DMS 273 (cell line): Measurements from ENCODE around the gene GDF7.

Experiments used
- DNase-seq: peaks from one replicate; lab custom pipeline; 2025; ENCODE audit not compliant: unreplicated experiment; lab: John Stamatoyannopoulos, UW

Gene GDF7

GRCh38 chr2:20627712-20628380, 39.1 kb upstream of the GDF7 start:
- DNase-seq, result no peak

DNA sequence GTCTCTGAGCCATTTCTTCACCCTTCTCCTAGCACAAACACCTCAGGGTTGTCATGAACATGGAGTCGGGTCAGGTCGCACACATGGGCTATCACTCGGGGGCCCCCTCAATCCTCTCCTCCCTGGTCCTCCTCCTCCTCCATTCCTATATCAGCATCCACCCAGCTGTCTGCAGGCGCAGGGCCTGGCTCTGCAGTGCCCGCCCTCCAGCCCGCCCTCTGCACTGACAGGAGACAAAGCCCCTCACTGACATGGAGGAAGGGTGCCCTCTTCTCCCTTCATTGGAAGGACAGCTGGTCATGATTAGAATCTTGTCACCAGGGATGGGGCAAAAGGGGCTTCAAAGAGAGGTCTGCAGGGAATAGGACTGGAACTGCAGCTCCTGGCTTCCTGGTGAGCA, 37.8 kb upstream of the GDF7 start:
- DNase-seq, result no peak

- peak; percentile 78 for DNase-seq
Observed at GRCh38 chr2:20629581-20630171, 37.3 kb upstream of the GDF7 start.

DNA sequence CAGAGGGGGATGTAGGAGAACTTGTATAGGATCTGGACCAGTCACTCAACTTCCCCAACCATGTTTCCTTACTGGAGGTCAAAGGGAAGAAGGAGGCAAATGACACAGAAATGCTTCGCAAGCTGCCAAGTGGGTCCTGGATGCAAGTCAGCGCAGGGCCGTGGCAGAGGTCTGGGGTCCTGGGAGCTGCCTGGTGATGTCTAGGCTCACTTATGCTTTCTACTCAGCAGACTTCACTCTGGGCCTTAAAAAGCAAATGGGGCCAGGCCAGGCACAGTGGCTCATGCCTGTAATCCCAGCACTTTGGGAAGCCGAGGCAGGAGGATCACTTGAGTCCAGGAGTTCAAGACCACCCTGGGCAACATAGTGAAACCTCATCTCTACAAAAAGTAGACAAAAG, 36.0 kb upstream of the GDF7 start:
- no peak for DNase-seq

DNA sequence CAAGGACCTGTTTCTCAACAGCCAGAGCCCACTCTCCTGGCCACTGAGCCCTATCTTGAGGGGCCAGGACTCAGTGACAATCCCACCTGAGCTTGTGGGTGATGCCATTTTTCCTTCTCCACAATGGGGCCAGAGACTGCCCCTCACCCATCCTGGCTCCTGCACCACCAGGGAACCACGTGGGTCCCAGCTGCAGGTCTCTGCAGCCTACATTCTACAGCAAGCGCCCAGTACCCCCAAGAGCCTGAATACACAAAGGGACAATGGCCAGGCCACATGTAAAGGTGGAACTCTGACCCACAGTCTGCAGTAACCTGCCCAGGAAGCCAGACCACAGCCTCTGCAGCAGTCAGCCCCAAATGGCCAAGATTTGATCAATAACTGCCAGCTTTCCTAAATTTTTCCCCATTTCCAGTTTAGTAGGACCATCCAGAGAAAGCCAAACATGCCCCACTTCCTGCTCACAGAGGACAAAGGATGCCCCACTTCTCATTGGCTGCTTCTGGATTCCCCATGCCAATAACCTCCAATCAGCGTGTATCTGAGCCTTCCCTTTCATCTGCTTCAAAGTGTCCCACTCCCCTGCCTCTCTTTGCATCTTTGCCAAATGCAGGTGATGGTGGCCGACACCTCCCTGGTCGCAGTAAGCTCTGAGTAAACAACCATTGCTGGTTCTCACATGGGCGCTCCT, 35.2 kb upstream of the GDF7 start:
- no peak for DNase-seq

DNA sequence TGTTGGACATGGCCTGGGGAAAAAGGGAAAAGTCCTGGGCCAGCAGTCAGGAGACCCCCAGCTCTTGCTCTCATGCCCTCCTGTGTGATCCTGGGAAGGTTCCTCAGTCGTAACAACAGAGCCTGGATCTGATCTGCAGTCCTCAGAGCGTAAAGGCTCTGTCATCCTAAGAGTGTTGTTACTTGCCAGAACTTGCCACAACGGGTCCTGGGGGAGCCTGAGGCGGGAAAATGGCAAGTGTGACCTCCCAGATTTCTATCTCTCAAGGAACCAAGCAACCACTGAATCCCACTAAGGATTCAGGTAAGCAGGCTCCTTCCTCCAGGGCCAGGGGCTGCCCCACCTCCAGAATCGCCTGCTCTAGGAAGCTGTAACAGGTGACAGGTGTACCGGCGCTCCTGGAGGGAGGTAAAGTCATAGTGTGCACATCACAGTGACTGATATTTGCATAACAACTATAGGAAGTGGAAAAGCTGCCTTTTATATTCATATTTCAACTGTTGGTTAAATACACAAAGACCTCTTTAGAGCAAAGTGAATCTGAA, 34.4 kb upstream of the GDF7 start:
- no peak for DNase-seq

DNA sequence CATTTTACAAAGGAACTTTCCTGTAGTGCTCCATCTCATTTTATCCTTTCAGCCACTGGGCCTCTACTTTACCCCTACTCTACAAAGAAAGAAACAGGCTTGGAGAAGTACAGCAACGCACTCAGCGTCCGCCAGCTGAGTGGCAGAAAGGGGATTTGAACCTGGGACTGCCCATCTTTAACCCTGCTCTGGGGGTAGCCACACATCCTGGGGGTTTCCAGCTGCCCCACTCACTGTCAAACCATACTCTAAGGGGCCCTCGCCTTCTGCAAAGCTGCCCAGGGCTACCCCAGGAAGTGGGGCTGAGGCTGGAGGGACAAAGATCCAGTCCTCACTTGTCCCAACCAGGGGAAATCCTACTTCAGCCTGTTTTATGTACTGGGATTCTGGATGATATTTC, 33.9 kb upstream of the GDF7 start:
- DNase-seq, result no peak

DNA sequence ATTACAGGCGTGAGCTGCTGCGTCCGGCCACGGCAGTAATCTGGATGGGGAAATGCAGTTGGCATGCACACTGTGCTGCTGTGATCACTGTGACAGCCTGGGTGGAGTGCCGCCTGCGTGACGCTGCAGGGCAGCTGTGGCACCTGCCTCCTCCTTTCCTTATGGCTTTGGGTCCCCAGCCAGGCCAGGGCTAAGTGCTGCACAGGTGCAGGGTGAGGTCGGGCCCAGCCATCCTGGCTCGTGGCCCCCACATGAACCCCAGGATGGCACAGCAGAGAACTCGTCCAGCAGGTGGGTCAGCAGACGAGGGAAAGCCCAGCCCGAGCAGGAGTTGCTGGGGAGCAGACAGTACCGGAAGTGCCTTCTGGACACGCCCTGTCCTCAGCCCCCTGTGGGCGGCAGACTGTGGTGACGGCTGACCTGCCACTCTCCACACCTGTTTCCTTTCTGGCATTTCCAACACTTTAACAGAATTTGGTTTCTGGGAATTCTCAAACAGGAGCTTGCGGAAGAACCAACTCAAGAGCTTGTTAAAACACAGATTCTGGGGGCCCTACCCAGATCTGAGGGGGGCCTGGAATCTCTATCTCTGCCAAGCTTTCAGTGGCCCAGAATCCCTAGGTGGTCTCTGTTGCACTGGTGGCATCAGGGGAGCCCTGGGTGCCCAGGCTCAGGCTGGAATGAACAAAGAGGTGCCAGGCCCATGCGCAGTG, 33.0 kb upstream of the GDF7 start:
- no peak for DNase-seq

DNA sequence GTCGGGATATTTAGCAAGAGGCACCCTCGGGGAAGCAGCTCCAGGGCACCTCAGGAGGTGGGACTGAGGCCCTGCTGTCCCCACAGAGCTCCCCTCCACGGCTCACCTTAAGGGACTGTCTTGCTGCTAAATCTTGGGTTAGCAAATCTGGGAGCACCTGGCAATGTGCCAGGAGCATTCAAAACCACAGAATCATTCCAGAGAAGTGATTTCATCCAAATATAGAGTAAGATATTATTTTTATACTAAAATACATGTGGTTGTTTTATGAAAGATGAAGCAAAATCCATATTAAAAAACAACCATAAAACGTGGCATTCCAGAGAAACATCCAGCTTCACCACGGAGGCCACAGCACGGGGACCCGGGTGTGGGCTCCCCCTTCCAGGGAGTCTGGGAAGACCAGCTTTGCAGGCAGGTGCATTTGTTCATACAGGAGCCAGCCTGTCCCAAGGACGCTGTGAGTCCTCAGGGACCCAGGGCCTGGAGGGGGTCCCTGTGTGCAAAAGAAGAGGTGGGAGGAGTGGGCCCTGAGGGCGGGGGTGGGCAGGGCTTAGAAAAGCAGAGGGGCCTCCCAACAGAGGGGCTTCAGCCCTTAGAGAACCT, 32.3 kb upstream of the GDF7 start:
- DNase-seq, result no peak

GRCh38 chr2:20635113-20635510, 31.8 kb upstream of the GDF7 start:
- DNase-seq, result no peak

DNA sequence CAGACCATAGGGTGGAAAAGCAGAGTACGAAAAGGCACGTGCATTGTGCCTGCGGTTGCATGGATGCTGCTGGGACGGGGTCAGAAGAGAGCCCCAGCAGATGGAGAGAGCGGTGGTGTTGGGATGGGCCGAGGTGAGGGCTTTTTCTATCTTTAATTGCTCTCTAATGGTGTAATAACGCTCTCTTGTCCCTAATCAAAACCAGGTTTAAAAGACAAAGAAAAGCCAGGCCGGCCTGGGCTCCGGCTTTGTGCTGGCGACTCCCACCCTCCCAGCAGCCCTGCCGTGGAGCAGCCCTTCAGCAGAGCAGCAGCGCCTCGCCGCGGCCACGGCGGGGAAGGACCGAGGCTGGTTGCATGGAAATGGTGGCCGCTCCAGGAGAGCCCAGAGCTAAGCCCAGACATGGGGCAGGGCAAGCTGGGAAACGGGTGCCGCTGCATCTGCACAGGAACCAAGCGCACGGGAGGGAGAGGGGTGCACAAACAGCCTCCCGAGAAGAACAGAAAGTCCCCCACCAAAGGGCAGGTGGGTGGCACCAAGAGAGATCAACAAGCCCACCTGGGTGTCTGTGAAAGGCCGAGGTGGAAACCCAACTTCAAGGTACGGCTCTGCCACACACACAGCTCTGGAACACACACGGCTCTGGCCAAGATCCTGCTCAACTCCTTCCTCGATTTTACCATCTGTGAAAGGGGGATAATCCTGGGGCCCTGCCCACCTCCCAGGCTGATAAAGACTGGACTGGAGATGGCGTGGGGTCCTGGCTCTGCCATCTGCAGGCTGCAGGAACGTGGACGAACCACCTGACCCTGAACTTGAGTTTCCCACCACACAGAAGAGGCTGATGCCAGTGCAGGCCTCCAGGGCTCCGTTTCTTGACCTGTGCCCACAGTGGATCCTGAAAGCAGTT, 31.0 kb upstream of the GDF7 start:
- peak; percentile 89 for DNase-seq

DNA sequence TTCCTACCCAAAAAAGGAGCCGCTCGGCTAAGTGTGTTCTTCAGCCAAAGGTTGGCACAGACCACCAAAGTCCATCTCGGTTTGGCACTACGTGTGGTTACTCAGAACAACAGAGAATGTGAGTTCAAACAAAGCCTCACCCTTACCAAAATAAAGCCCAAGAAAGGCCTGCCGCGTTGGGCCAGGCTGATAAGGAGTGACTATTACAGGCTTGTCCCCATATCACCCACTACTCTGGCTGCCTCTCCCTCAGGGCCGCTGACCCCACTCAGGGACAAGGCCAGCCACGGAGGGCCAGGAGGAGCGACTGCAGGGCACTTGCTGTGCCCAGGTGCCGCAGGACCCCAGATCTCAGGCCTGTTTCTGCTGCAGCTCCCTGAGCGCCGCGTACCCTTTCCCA, 29.8 kb upstream of the GDF7 start:
- no peak for DNase-seq

GRCh38 chr2:20638014-20638413, 28.9 kb upstream of the GDF7 start:
- DNase-seq, result no peak

DNA sequence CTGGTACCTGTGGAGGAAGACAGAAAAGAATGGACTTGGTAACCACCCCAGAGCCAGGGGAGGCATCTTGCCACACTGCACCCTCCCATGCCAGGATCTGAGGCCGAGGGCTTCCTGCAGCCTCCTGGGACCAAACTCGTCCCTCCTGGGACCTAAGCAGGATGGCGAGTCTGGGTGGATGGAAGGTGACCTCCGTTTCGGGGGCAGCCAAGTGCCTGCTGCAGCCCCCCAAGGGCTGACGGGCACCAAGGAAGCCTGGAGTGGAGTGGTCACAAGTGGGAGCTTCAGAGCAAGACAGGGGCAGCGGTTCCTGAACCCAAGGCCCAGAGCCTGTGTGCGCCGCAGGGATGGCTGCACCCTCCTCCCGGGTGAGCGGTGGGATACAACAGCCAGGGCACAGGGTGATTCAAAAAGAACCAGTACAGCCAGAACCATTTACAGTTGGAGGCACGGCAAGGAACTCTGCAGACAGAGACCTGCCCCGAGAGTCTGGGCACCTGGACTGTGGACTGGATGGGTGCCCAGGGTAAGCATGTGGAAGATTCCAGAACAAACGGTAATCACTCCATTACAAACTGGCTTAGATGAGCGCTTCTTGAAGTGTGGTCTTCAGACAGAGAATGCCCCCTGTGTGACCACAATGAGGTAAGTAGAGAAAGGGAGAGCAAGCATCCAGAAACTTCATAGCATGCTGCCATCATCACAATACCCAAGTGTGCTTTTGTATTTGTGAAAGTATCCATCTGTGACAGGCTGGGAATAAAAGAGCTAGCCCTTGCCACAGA, 28.1 kb upstream of the GDF7 start:
- DNase-seq, result no peak

DNA sequence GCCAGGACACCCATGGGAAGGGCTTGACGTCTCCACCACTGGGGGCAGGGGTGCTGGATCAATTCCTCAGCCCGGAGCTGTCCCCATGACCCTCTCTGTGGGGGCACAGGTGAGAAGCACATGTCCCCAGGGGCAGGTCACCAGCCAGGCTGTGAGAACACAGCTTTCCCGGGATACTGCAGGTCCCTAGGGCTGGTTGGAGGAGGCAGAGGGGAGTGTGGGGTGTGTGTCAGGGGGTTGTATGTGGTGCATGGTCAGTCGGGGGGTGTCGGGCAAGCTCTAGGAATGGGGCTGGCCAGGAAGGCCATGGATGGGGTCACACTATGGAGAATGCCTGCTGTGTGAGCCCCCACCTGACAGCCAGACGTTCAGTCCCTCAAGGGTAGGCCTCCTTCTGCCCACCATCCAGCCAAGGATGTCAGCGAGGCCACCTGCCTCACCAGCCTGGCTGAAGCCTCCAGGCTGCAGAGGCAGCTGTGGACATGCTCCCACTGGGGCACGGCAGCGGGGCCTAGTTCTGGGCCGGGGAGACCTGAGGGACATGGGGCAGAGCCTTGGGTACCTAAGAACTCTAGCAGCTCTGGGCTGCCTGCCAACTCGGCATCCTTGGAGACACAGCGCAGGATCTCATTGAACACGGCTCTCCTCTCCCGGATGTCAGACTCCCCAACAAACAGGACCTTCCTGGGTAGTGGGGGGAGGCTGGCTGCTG, 26.4 kb upstream of the GDF7 start:
- no peak for DNase-seq

- no peak for DNase-seq
Observed at GRCh38 chr2:20641123-20641985, 25.6 kb upstream of the GDF7 start.

DNA sequence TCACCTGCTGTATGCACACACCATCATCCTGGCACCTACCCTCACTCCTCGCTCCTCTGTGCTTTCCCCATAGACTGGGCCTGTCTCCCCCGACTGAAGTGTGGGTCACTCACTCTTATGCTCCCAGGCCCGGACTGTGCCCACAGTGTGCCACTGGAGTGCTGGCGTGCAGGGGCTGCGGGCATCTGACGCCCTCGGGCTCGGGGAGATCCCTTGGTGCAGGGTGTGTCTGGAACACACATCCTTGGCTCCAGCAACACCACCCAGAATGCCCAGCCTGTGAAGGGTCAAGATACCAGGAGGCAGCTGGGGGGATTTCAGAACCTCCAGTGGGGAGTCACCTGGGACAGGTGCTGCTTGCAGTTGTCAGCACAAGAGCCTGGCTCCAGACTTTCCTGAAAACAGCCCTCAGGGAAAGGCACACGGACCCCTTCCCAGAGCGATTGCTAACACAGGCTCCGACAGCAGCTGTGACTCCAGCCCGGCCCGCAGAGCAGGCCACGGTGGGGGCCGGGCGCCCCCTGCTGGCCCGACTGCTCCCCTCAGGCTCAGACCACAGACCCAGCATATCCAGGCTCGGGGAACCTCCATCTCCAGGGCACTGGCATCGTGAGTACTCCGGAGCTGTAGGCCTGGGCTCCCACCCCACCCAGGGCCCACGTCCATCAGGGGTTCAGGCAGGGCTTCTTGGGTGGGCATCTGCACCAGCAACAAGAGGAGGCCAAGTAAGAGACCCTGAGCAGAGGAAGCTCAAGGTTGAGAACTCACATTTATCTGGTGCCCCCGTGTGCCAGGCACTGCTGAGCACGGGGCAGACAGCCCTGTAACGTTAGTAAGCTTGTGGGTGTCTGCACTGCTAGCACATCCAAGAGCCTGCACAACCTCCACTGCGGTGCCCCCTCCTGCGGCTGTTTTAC, 24.6 kb upstream of the GDF7 start:
- peak; percentile 91 for DNase-seq
